Spleen (tissue), 7 donors: ENCODE measurements around the gene RIGI.

ENCODE experiments used
- POLR2A ChIP-seq, 3 donors: fragments of 450-650 bp; IDR thresholded peaks; one replicate each; pipeline ENCODE4 v1.5.1; 2017; ENCODE audit warnings: antibody characterized with exemption in 3 of 3, mild to moderate bottlenecking in 1 of 3
- POLR2AphosphoS5 ChIP-seq, 3 donors: sonication (generic); formaldehyde crosslinking; IDR thresholded peaks; one replicate each; pipeline ENCODE4 v1.5.1; 2017; ENCODE audit warnings: antibody characterized with exemption in 3 of 3
- TF ChIP-seq, protein P1 (sequence below), 11 experiments: fragments of 200-600 bp in 7 of 11; fragments of 450-650 bp in 4 of 11; sonication (generic) in 4 of 11; IDR thresholded peaks in 8 of 11; conservative IDR thresholded peaks in 3 of 11; 1 replicate in 7 of 11; 2 replicates in 4 of 11; pipeline versions ENCODE4 v1.4.0 to v1.8.0; 2016 to 2021; ENCODE audit warnings: antibody characterized with exemption in 11 of 11, inconsistent platforms in 4 of 11, mild to moderate bottlenecking in 1 of 11
- donor health status: DM: no; HTN: no; CAD: no; lungs with moderate emphysema.
- donor health status: DM: no; HTN: no; CAD: no.
- donor health status: DM: no; HTN: no; CAD: no.

GRCh38 chr9:32526707-32527048, 682 bp upstream of the RIGI start:
- no peak for TF ChIP-seq POLR2A (IDR thresholded peaks at IDR 0.05)
- TF ChIP-seq, protein P1, sequence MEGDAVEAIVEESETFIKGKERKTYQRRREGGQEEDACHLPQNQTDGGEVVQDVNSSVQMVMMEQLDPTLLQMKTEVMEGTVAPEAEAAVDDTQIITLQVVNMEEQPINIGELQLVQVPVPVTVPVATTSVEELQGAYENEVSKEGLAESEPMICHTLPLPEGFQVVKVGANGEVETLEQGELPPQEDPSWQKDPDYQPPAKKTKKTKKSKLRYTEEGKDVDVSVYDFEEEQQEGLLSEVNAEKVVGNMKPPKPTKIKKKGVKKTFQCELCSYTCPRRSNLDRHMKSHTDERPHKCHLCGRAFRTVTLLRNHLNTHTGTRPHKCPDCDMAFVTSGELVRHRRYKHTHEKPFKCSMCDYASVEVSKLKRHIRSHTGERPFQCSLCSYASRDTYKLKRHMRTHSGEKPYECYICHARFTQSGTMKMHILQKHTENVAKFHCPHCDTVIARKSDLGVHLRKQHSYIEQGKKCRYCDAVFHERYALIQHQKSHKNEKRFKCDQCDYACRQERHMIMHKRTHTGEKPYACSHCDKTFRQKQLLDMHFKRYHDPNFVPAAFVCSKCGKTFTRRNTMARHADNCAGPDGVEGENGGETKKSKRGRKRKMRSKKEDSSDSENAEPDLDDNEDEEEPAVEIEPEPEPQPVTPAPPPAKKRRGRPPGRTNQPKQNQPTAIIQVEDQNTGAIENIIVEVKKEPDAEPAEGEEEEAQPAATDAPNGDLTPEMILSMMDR (IDR thresholded peaks at IDR 0.05 in 8 of 11, conservative IDR thresholded peaks at IDR 0.05 in 3 of 11) = peak in 2 of 11 experiments; percentile 0 to 12
- no peak for TF ChIP-seq POLR2AphosphoS5 (IDR thresholded peaks at IDR 0.05)
